ENCODE results near the gene PPP1R13B. TPM values are rescaled to one million over a fixed set of nuclear protein-coding genes. Genes with fewer than 3 reads are reported as not detected.

The PPP1R13B gene
- total RNA-seq, 1 donor from 2014 or later = 16.2 TPM

- DNase-seq = no peak
- H3K9me3 Mint-ChIP-seq = no peaks in the 10 kb centered on the region
- no peaks in the 10 kb centered on the region for H3K27me3 Mint-ChIP-seq
- intact Hi-C loops (cut with micrococcal nuclease) = loop anchor here (2.0 kb wide), 1 partner anchor 14 kb away; the partner anchor contains the start of genes XRCC3 and ZFYVE21
- H3K4me3 Mint-ChIP-seq = no peak overlapping the region
- peaks cover 67% of the 10 kb centered on the region for H3K4me1 Mint-ChIP-seq
- no peak for TF ChIP-seq CTCF (IDR thresholded peaks at IDR 0.05)
- peaks cover 51% of the 10 kb centered on the region for H3K36me3 Mint-ChIP-seq (ENCODE audit: low read depth)
- POLR2A ChIA-PET = interaction anchor here (0.6 to 2.0 kb wide), 4 partner anchors 8 to 133 kb away, joined by 3 to 9 read pairs (median 5); partner anchors contain the start of genes XRCC3 and ZFYVE21
- CTCF ChIA-PET = interaction anchor here (1.7 kb wide), 1 partner anchor 21 kb away, joined by 4 read pairs; no protein-coding TSS in a partner anchor
- no peak for ATAC-seq (ENCODE audit: low read depth)
- H3K27ac Mint-ChIP-seq = peak overlapping the region; percentile 67
These were observed 146.5 kb downstream of the PPP1R13B start for GRCh38 chr14:103700753-103701490.

DNA sequence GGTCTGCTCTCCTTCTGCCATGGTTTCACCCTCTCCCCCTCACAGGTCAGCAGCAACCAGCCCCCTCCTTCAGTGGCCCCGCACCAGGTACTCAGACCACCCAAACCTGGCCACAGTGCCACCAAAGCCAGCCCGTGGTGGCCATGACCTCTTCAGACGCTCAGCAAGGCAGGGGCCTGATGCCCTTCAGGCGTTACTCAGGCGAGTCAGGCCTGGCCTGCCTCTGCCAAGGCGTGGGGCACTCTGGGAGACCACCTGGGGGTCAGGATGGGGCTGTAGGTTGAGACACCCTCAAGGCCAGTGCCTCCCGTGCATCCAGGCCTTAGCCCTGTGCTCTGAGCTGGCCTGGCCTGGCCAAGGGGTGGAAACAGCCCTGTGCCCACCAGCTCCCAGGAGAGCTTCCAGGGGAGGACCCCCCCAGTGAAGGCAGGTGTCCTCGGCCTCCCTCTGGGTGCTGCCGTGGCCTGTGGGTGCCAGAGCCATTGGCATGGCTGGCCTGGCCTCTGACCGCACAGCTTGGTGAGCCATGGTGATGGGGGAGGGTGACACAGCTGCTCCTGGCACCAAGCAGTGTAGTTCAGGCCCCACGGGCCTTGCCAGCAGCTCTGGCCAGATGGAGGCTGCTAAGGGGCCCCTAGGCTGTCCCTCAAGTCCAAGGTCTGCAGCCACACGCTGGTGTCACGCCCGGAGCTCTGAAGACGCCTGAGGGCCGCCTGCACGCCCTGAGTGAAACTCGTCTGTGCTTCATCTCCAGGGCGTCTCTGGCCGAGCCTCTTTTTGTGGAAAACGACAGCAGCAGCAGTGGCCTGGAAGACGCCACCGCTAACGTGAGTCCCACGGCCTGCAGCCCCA, 147.2 kb downstream of the PPP1R13B start:
- intact Hi-C loops (cut with micrococcal nuclease) = loop anchor here (2.0 kb wide), 1 partner anchor 15 kb away; the partner anchor contains the start of genes XRCC3 and ZFYVE21
- Mint-ChIP-seq H3K36me3 (ENCODE audit: low read depth) (peaks cover 51% of the 10 kb centered on the region), H3K4me1 (peaks cover 72% of the 10 kb centered on the region), H3K27ac (no peak overlapping the region), H3K27me3 (no peaks in the 10 kb centered on the region), H3K9me3 (no peaks in the 10 kb centered on the region), H3K4me3 (no peak overlapping the region)
- no peak for ATAC-seq (ENCODE audit: low read depth)
- POLR2A ChIA-PET = interaction anchor here (1.2 to 1.9 kb wide), 3 partner anchors 8 to 132 kb away, joined by 3 to 9 read pairs (median 4); no protein-coding TSS in a partner anchor
- no peak for TF ChIP-seq CTCF (IDR thresholded peaks at IDR 0.05)
- CTCF ChIA-PET = no interaction called here
- DNase-seq = no peak

GRCh38 chr14:103699261-103699661, 148.1 kb downstream of the PPP1R13B start:
- Mint-ChIP-seq H3K4me1 (peaks cover 72% of the 10 kb centered on the region), H3K4me3 (no peak overlapping the region), H3K27me3 (no peaks in the 10 kb centered on the region), H3K9me3 (no peaks in the 10 kb centered on the region), H3K27ac (no peak overlapping the region), H3K36me3 (ENCODE audit: low read depth) (peaks cover 50% of the 10 kb centered on the region)
- CTCF ChIA-PET = no interaction called here
- POLR2A ChIA-PET = interaction anchor here (0.9 to 1.2 kb wide), 2 partner anchors 10 to 16 kb away, joined by 3 to 4 read pairs; partner anchors contain the start of gene XRCC3
- no peak for DNase-seq
- intact Hi-C loops (cut with micrococcal nuclease) = no loop called here
- no peak for ATAC-seq (ENCODE audit: low read depth)
- no peak for TF ChIP-seq CTCF (IDR thresholded peaks at IDR 0.05)

DNA sequence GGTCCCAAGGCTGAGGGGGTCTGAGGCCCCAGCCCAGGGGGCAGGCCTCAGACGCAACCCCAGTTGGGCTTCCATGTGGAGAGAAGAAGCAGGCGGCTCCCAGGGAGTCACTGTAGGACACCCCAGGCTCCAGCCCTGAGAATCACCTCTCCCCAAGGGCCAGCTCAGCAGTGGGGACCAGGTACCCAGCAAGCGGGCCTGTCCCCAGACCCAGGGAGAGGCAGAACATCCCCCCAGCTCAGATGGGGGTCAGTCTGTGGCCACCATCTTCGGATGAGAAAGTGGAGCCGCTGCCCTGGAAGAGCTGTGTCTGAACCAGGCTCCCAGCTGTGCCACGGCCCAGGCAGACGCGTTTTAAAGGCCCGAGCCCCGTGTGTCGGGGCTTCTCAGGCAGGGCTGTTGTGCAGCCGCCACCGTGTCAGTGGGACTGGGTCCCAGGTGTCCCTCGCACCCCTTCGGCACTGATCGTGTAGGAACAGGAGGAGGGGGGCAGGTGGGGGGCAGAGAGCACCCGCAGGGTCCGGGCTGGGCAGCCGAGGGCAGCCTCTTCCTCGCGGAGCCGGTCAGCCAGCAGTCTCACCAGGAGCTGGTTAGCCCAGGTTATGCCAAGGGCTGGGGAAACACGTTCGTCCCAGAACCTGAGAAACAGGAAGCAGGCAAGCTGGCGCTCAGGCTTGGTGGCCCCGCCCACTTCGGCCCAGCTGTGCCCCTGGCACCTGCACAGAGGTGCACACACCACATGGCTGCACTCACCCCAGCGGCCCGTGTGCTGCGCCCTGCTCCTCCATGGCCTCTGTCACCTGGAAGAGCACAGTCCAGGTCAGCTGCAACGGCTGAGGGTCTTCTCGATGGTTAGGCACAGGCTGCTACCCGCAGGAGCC, 148.8 kb downstream of the PPP1R13B start:
- H3K9me3 Mint-ChIP-seq = no peaks in the 10 kb centered on the region
- CTCF ChIA-PET = no interaction called here
- H3K36me3 Mint-ChIP-seq (ENCODE audit: low read depth) = peaks cover 51% of the 10 kb centered on the region
- ATAC-seq (ENCODE audit: low read depth) (peak; percentile 49), DNase-seq (no peak)
- no peaks in the 10 kb centered on the region for H3K27me3 Mint-ChIP-seq
- intact Hi-C loops (cut with micrococcal nuclease) = no loop called here
- no peak for TF ChIP-seq CTCF (IDR thresholded peaks at IDR 0.05)
- no peak overlapping the region for H3K4me3 Mint-ChIP-seq
- peaks cover 68% of the 10 kb centered on the region for H3K4me1 Mint-ChIP-seq
- H3K27ac Mint-ChIP-seq = no peak overlapping the region
- POLR2A ChIA-PET = interaction anchor here (0.9 to 1.2 kb wide), 2 partner anchors 9 to 16 kb away, joined by 3 to 4 read pairs; partner anchors contain the start of gene XRCC3

Measured in activated B cell treated with CpG ODN at 0.5 μM for 24 hours (primary cell).